ENCODE data around the gene ACTR3C. TPM values are rescaled to one million over a fixed set of nuclear protein-coding genes. Genes with fewer than 3 reads are reported as not detected.
"Not testable (repeated sequence)": the region's sequence is repeated elsewhere in the genome, so short reads cannot be mapped to it uniquely, and the experiment has no call there.

Gene ACTR3C
- total RNA-seq, 1 donor from 2014 or later = 7.3 TPM

DNA sequence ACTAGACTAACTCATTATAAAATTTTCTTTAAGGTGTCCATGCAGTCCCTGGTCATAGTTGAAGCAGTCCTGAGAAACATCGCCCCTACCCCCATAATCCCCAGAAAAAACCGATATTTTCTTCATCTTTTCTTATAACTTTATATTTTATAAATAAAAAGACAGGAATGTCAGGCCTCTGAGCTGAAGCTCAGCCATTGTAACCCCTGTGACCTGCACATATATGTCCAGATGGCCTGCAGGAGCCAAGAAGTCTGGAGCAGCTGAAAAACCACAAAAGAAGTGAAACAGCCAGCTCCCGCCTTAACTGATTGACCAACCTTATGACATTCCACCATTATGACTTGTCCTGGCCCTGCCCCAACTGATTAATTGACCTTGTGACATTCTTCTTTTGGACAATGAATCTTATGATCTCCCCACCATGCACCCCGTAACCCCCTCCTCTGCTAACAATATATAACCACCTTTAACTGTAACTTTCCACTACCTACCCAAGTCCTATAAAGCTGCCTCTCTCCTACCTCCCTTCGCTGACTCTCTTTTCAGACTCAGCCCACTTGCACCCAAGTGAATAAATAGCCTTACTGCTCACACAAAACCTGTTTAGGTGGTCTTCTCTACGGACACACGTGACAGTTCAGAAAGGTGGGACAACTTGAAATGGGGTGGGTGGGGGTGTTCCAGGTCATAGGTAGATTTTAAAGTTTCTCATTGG lies 10.5 kb downstream of the ACTR3C start:
- DNase-seq = not testable (repeated sequence)

- DNase-seq = no peak
Observed at GRCh38 chr7:150311711-150312110, 11.6 kb downstream of the ACTR3C start.

DNA sequence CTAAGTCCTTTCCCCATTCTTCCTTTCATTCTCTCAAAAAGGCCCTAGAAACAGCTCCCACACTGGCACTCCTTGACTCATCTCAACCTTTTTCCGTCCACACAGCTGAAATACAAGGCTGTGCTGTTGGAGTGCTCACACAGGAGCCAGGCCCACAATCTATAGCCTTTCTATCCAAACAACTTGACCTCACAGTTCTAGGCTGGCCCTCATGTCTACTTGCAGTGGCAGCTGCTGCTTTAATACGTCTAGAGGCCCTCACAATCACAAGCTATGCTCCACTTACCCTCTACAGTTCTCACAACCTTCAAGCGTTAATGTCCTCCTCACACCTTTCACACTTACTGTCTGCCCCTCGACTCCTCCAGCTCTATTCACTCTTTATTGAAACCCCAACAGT lies 12.2 kb downstream of the ACTR3C start:
- no peak for DNase-seq

- DNase-seq = no peak
Observed at GRCh38 chr7:150308575-150308974, 14.8 kb downstream of the ACTR3C start.

GRCh38 chr7:150307904-150308303 lies 15.4 kb downstream of the ACTR3C start:
- DNase-seq = no peak

DNA sequence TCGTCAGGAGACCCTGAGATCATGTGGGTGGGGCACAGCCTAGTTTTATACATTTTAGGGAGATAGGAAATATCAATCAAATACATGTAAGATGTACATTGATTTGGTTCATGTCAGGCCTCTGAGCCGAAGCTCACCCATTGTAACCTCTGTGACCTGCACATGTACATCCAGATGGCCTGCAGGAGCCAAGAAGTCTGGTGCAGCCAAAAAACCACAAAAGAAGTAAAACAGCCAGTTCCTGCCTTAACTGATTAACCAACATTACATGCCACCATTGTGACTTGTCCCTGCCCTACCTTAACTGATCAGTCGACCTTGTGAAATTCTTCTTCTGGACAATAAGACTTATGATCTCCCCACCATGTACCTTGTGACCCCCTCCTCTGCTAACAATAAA lies 16.2 kb downstream of the ACTR3C start:
- no peak for DNase-seq

GRCh38 chr7:150306377-150306776 lies 17.0 kb downstream of the ACTR3C start:
- not testable (repeated sequence) for DNase-seq

- DNase-seq = not testable (repeated sequence)
Observed at GRCh38 chr7:150305903-150306284, 17.5 kb downstream of the ACTR3C start.

DNA sequence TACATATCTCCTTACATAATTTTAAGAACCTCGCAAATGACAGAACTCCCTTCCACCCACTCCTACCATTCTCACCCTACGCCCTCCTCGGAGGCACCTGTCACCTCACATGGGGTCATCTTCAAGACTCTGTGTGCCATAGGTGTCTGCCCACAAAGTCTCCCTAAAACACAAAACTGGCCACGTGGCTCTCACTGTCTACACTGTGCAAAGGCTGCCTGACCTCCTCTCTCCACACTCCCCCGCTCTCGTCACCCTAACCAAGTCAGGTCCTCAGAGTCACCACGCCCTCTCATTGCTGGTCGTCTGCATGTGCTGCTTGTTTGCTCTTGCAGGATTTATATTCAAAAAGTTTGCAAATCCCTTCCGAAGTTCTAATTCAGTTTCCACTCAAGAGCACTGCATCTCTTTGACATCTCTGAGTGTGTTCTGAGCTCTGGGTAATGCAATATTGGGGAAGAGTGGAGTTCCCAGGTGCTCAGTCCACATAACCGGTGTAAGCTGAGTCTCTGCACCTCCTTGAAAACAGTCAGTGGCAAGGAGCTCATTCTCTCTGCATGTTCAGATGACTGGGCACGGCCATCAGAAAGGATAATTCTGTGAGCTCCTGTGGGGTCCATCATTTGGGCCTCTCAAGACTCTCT lies 18.0 kb downstream of the ACTR3C start:
- not testable (repeated sequence) for DNase-seq

- not testable (repeated sequence) for DNase-seq
Observed at GRCh38 chr7:150304499-150305258, 18.7 kb downstream of the ACTR3C start.

DNA sequence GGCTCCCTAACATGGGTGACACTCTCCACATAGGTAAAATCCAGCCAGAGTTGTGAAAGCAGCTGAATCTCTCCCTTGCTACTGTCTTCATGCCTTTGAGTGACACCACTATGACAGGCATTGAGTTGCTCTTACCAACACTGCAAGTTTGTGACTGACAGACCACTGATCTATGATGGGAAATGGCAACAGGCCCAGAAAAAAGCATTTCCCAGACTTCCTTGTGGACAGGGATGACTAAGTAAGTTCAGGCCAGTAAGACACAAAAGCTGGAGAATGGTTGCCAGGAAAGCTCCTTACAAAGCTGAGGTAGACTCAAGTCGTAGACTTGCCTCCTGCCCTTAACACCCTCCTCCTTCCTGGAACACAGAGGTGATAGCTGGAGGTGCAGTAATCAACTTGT lies 20.4 kb downstream of the ACTR3C start:
- DNase-seq = not testable (repeated sequence)

GRCh38 chr7:150297978-150298377 lies 25.4 kb downstream of the ACTR3C start:
- DNase-seq = not testable (repeated sequence)

- DNase-seq = not testable (repeated sequence)
Observed at GRCh38 chr7:150296802-150297201, 26.5 kb downstream of the ACTR3C start.

- not testable (repeated sequence) for DNase-seq
Observed at GRCh38 chr7:150295614-150296013, 27.7 kb downstream of the ACTR3C start.

DNA sequence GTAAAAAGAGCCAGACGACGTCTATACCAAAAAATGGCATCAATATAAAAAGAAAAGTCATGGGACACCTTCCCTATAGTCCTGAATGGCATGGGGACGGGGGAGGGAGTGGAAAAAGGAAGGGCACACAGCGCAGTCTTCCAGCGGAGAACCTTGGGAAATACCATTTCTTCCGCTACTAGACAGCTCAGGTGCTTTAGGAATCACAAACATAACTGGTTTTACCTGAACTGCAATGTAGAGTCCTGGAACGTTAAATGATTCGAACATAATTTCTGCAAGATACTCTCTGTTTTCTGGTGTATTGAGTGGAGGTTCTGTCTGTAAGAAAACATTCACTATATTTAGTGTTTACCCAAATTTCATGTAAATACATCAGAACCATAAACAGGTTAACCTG lies 28.3 kb downstream of the ACTR3C start:
- not testable (repeated sequence) for DNase-seq

DNA sequence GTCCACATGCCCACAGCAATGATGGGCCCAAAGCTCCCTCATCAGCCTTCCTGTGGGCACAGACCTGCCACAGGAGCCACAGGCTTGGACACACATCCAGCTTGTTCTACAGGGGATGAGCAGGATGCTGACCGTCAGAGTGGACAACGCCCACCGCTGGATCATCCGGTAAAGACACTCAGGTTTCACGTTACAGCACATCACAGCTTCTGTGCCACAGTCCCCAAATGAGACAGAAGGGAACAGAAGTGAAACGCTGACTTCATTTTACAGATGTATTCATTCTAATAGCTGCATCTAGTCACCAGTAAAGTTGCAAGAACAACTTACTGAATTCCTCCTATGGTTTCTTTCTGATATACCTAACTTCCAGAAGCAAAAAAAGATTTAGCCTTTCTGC lies 33.0 kb downstream of the ACTR3C start:
- DNase-seq = not testable (repeated sequence)

- not testable (repeated sequence) for DNase-seq
Observed at GRCh38 chr7:150288816-150289215, 34.5 kb downstream of the ACTR3C start.

DNA sequence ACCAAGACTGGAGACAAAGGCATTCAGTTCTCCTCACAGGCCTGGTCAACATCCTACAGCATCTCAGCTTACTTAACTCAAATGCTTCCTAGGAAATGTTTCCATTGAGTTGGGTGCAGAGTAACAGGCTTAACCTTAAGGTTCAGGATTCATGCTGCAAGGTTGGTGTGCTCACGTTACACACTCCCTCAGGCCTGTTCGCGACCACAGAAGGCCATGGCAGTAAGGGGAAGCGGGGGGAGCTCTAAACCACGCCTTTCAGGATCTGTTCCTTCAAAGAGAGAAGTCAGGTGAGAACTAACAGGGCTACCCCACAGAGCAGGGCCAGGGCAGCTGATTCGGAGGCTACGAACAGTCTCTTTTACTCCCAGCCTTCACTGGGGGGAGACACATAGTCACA lies 35.5 kb downstream of the ACTR3C start:
- DNase-seq = not testable (repeated sequence)

DNA sequence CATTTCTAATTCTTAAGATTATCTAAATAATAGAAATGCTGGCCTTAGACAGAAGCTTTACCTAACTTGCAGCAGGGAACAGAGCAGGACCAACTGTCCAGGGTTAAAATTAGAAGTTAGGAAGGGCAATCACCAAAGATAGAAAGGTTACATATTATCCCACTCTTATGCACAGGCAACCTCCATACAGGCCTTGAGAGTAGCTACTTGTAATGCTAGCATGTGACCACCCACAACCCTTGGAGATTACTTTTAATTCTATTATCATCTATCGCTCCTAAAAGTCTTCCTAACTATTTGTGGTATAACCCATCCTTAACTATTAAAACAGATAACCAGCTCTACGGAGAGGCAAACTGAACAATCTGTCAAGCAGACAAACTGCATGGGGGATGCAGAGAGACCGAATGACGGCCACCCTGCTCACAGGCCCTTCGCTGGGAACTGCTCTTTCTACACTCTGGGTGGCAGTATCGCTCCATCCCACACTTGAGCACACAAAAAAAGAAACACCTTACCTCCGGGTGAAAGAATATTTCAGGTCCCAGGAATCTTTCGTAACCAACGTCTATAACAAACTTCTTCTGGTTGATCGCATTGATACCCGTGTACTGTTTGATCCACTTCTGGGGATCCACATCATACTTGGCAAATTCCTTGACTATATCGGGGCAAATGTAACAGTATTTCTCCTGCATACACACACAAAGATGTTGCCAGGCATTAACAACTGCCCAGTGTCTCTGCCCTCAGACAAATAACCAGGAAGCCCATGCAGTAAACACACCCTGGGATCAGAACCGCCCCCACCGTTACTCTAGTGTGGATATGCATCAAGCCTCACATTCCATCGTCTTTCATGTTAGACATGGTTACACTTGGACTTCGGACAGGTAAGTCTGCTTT lies 37.2 kb downstream of the ACTR3C start:
- not testable (repeated sequence) for DNase-seq

DNA sequence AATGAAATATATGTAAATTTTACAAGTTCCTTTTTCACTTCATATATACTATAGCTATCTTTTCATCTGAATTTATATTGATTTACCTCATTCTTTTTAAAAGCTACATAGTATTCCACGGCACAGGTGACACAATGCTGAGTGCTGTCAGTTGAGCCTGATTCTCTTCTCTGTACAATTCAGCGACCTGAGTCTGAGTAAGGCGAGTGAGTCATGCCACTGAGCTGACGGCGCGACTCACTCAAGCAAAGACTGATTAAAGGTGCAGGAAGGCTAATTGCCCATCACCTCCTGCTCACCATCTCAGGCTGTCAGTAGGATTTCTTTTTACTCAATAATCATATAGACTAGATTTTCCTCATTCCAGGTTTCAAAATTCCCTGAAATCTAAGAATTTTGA lies 39.7 kb downstream of the ACTR3C start:
- not testable (repeated sequence) for DNase-seq

DNA sequence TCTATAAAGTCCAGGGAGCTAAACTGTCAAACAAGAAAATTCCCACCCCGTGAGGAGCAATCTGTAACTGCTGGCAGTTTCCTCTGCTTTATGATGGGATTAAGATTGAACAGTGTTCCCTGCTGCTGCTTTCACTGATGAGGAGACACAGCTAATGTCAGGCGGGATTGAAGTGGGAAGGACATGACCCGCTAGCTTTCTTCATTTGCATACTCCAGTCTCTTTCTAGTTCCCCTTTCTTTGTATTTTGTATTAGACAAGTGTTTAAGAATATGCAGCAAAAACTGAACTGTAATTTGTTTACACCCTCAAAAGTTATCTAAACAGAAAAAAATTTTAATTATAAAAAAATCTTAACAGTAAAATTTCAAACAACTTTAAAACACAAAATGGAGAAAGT lies 40.2 kb downstream of the ACTR3C start:
- not testable (repeated sequence) for DNase-seq

Data from occipital lobe (tissue), 2 donors.